PC-3 (cell line): ENCODE data around the gene SLC43A3. TPM values are rescaled to one million over a fixed set of nuclear protein-coding genes. Genes with fewer than 3 reads are reported as not detected.

Source experiments
- ATAC-seq: fragments of 200-7000 bp; cut with Tn5 transposase; 2 replicates; pipeline ENCODE4 v1.9.1; 2020; ENCODE audit warnings: mild to moderate bottlenecking, moderate library complexity
- BruUV-seq: library from RNA; stranded (reverse); fragments of 400-500 nt; replicated peaks from 2 replicates; lab custom pipeline; 2021; lab: Mats Ljungman, UMichigan
- CTCF ChIA-PET: fragments of 300-600 bp; sonication (Branson Sonifier 250); formaldehyde crosslinking; loops from one replicate; lab custom pipeline; 2022; ENCODE audit warnings: antibody characterized with exemption; lab: Charles Lee
- POLR2A ChIA-PET: fragments of 300-600 bp; sonication (Branson Sonifier 250); formaldehyde crosslinking; loops from one replicate; lab custom pipeline; 2022; ENCODE audit warnings: antibody characterized with exemption; ENCODE audit not compliant: unreplicated experiment; lab: Charles Lee
- DNase-seq: peaks from one replicate; pipeline ENCODE4 v3.0.0-alpha.2; 2015
- H2AFZ ChIP-seq: fragments of 300-600 bp; sonication (generic); 2 replicates; pipeline ENCODE4 v1.6.0; 2016; ENCODE audit warnings: antibody characterized with exemption, low read length
- H3F3A ChIP-seq: fragments of 300-600 bp; sonication (generic); one replicate; pipeline ENCODE4 v1.6.0; 2017; ENCODE audit warnings: antibody characterized with exemption, low read length, control low read depth, mild to moderate bottlenecking; ENCODE audit not compliant: unreplicated experiment
- H3K27ac ChIP-seq: fragments of 300-600 bp; sonication (generic); 2 replicates; pipeline ENCODE4 v1.5.1; 2016; ENCODE audit warnings: mild to moderate bottlenecking, low read length
- H3K27me3 ChIP-seq: fragments of 300-600 bp; sonication (generic); 2 replicates; pipeline ENCODE4 v1.6.1; 2016; ENCODE audit warnings: low read length, mixed read lengths
- H3K36me3 ChIP-seq: fragments of 300-600 bp; sonication (generic); 2 replicates; pipeline ENCODE4 v1.6.1; 2016; ENCODE audit warnings: low read depth, mixed run types, low read length, mixed read lengths
- H3K4me1 ChIP-seq: fragments of 300-600 bp; sonication (generic); 2 replicates; pipeline ENCODE4 v1.5.1; 2016; ENCODE audit warnings: low read length; ENCODE audit not compliant: insufficient read depth
- H3K4me2 ChIP-seq: fragments of 300-600 bp; sonication (generic); 2 replicates; pipeline ENCODE4 v1.6.0; 2016; ENCODE audit warnings: low read length
- H3K4me3 ChIP-seq: fragments of 300-600 bp; sonication (generic); 2 replicates; pipeline ENCODE4 v1.5.1; 2016; ENCODE audit warnings: mild to moderate bottlenecking, low read length, mixed read lengths
- H3K79me2 ChIP-seq: fragments of 300-600 bp; sonication (generic); 2 replicates; pipeline ENCODE4 v1.6.1; 2017; ENCODE audit warnings: low read length, mixed read lengths
- H3K9ac ChIP-seq: fragments of 300-600 bp; sonication (generic); 2 replicates; pipeline ENCODE4 v1.6.0; 2016; ENCODE audit warnings: mild to moderate bottlenecking, low read length
- H3K9me2 ChIP-seq: fragments of 300-600 bp; sonication (generic); replicated peaks from 2 replicates; pipeline ENCODE4 v1.6.1; 2016; ENCODE audit warnings: mixed run types, low read length, mixed read lengths
- H3K9me3 ChIP-seq: fragments of 300-600 bp; sonication (generic); 2 replicates; pipeline ENCODE4 v1.6.1; 2016; ENCODE audit warnings: low read length, mixed read lengths
- H4K20me1 ChIP-seq: fragments of 300-600 bp; sonication (generic); 2 replicates; pipeline ENCODE4 v1.6.1; 2016; ENCODE audit warnings: low read length, mixed read lengths
- EZH2 ChIP-seq: fragments of 300-600 bp; sonication (generic); IDR thresholded peaks from one replicate; pipeline ENCODE4 v1.6.1; 2017; ENCODE audit warnings: antibody characterized with exemption, mild to moderate bottlenecking, low read length; ENCODE audit not compliant: unreplicated experiment
- EZH2phosphoT487 ChIP-seq: fragments of 300-600 bp; sonication (generic); IDR thresholded peaks from 2 replicates; pipeline ENCODE4 v1.6.1; 2018; ENCODE audit warnings: mild to moderate bottlenecking, antibody characterized with exemption, low read length, borderline replicate concordance
- intact Hi-C: fragments of 100-400 bp; cut with micrococcal nuclease; formaldehyde crosslinking; loops from 2 replicates; pipeline ENCODE4 v1.9.0; 2023
- total RNA-seq: library from RNA; depleted of rRNA; stranded (reverse); fragments of >200 nt; gene quantifications from 2 replicates; pipeline ENCODE4 v1.2.3, GENCODE V29; 2014
- TF ChIP-seq, protein P1 (sequence below): fragments of 300-600 bp; sonication (generic); conservative IDR thresholded peaks from 2 replicates; pipeline ENCODE4 v1.5.1; 2017; ENCODE audit warnings: antibody characterized with exemption, low read depth, mild to moderate bottlenecking, low read length

Gene SLC43A3
- total RNA-seq, 1 experiment from 2014 or later: 35.0 TPM

DNA sequence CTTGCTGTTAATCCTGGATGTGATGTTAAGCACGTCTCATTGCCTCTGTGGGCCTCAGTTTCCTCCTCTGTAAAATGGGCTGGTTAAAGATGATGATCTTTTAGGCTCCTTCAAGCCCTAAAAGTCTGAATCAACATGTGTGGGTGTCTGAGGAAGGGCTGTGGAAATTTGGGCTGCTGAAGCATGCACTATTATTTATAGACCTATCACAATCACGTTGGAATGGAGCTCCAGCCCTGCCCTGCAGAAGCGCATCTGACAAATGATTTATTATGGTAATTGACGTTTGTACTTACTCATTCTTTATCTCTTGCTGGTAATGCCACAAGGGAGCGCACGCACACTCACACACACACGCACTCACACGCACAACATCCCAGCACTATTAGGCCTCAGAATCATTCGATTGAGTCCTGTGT lies 68.4 kb downstream of the SLC43A3 start:
- TF ChIP-seq EZH2: no peak
- TF ChIP-seq, protein P1, sequence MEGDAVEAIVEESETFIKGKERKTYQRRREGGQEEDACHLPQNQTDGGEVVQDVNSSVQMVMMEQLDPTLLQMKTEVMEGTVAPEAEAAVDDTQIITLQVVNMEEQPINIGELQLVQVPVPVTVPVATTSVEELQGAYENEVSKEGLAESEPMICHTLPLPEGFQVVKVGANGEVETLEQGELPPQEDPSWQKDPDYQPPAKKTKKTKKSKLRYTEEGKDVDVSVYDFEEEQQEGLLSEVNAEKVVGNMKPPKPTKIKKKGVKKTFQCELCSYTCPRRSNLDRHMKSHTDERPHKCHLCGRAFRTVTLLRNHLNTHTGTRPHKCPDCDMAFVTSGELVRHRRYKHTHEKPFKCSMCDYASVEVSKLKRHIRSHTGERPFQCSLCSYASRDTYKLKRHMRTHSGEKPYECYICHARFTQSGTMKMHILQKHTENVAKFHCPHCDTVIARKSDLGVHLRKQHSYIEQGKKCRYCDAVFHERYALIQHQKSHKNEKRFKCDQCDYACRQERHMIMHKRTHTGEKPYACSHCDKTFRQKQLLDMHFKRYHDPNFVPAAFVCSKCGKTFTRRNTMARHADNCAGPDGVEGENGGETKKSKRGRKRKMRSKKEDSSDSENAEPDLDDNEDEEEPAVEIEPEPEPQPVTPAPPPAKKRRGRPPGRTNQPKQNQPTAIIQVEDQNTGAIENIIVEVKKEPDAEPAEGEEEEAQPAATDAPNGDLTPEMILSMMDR: peak; percentile 26; the same call in 1 of the 2 replicates
- ATAC-seq: no peak; the same call in 1 of the 2 replicates
- H3K4me3 ChIP-seq: no peak overlapping the region
- 0 out of 2 replicates have a peak, but pooled peaks cover 10% of the 10 kb centered on the region for H3K27me3 ChIP-seq
- intact Hi-C loops: no loop called here
- H3K9me3 ChIP-seq: no peaks in the 10 kb centered on the region
- CTCF ChIA-PET: no interaction called here
- no peaks in the 10 kb centered on the region for H3K9me2 ChIP-seq
- no peaks in the 10 kb centered on the region for H3F3A ChIP-seq
- no peaks in the 10 kb centered on the region for H3K36me3 ChIP-seq
- H2AFZ ChIP-seq: no peak overlapping the region
- H3K79me2 ChIP-seq: no peaks in the 10 kb centered on the region
- H3K4me1 ChIP-seq: no peaks in the 10 kb centered on the region
- no peak overlapping the region for H3K27ac ChIP-seq
- no peaks in the 10 kb centered on the region for H4K20me1 ChIP-seq
- DNase-seq: peak; percentile 40
- POLR2A ChIA-PET: no interaction called here
- H3K4me2 ChIP-seq: no peak overlapping the region
- no peak overlapping the region for H3K9ac ChIP-seq
- no TSS peak for BruUV-seq

- Histone ChIP-seq H3K27me3 (0 out of 2 replicates have a peak, but pooled peaks cover 4% of the 10 kb centered on the region), H3K27ac (no peak overlapping the region), H3K9me3 (no peaks in the 10 kb centered on the region), H3K4me1 (no peaks in the 10 kb centered on the region), H3K36me3 (no peaks in the 10 kb centered on the region), H2AFZ (no peak overlapping the region), H3K4me2 (no peak overlapping the region), H3K9ac (no peak overlapping the region), H3K4me3 (no peak overlapping the region), H3K9me2 (no peaks in the 10 kb centered on the region), H4K20me1 (no peaks in the 10 kb centered on the region), H3F3A (no peaks in the 10 kb centered on the region), H3K79me2 (no peaks in the 10 kb centered on the region)
- ChIA-PET CTCF (no interaction called here), POLR2A (no interaction called here)
- no TSS peak for BruUV-seq
- intact Hi-C loops: no loop called here
- DNase-seq: no peak
- no peak for TF ChIP-seq EZH2phosphoT487
- TF ChIP-seq, protein P1: no peak
- TF ChIP-seq EZH2: no peak
- ATAC-seq: no peak
Measured at GRCh38 chr11:57357856-57358255, 69.1 kb downstream of the SLC43A3 start.

DNA sequence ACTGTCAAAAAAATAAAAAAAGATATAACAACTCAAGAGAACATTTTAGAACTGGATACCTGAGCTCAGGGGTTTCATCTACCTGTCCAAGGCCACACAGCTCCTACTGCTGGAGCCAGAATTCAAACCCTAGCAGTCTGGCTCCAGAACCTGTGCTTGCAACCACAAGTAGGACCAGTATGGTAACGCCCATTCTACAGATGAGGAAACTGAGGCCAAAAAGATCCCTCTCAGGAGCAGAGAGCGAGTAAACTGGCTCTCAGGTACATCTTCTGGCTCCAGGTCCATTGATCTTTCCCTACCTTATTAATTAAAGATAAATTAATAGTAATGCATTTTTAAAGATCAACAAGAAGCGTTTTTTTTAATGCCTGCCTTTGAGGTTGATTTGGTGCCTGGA lies 69.6 kb downstream of the SLC43A3 start:
- H3F3A ChIP-seq: no peaks in the 10 kb centered on the region
- no peak overlapping the region for H2AFZ ChIP-seq
- CTCF ChIA-PET: no interaction called here
- no peaks in the 10 kb centered on the region for H3K79me2 ChIP-seq
- H3K27ac ChIP-seq: no peak overlapping the region
- TF ChIP-seq EZH2 (no peak), EZH2phosphoT487 (no peak)
- TF ChIP-seq, protein P1: no peak
- H4K20me1 ChIP-seq: no peaks in the 10 kb centered on the region
- no peaks in the 10 kb centered on the region for H3K9me2 ChIP-seq
- intact Hi-C loops: no loop called here
- H3K4me1 ChIP-seq: no peaks in the 10 kb centered on the region
- H3K27me3 ChIP-seq: no peaks in the 10 kb centered on the region
- no TSS peak for BruUV-seq
- ATAC-seq (no peak), DNase-seq (no peak)
- no peak overlapping the region for H3K9ac ChIP-seq
- POLR2A ChIA-PET: no interaction called here
- no peaks in the 10 kb centered on the region for H3K9me3 ChIP-seq
- H3K4me2 ChIP-seq: no peak overlapping the region
- H3K4me3 ChIP-seq: no peak overlapping the region
- no peaks in the 10 kb centered on the region for H3K36me3 ChIP-seq
